Panc1 (cell line): Measurements from ENCODE around the gene AHRR.

Experiments
- POLR2AphosphoS5 ChIP-seq: IDR thresholded peaks from 2 replicates; pipeline ENCODE4 v1.6.1; 2012; ENCODE audit warnings: mild to moderate bottlenecking, low read depth, low read length, moderate library complexity
- TF ChIP-seq, protein P1 (sequence below): fragments of 450-650 bp; IDR thresholded peaks from 2 replicates; pipeline ENCODE4 v1.5.1; 2017; ENCODE audit warnings: mild to moderate bottlenecking

DNA sequence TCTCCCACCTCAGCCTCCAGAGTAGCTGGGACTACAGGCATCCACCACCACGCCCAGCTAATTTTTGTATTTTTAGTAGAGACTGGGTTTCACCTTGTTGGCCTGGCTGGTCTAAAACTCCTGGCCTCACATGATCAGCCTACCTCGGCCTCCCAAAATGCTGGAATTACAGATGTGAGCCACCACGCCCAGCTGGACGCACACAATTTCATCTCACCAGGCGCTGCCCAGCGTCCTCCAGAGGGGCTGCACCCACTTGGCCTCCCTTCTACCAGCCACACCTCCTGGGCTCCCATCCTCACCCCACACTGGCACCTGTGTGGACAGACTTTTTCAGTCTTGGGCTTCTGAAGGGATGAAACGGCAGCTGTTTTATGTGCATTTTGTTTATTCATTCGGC, 117.7 kb downstream of the AHRR start:
- TF ChIP-seq, protein P1, sequence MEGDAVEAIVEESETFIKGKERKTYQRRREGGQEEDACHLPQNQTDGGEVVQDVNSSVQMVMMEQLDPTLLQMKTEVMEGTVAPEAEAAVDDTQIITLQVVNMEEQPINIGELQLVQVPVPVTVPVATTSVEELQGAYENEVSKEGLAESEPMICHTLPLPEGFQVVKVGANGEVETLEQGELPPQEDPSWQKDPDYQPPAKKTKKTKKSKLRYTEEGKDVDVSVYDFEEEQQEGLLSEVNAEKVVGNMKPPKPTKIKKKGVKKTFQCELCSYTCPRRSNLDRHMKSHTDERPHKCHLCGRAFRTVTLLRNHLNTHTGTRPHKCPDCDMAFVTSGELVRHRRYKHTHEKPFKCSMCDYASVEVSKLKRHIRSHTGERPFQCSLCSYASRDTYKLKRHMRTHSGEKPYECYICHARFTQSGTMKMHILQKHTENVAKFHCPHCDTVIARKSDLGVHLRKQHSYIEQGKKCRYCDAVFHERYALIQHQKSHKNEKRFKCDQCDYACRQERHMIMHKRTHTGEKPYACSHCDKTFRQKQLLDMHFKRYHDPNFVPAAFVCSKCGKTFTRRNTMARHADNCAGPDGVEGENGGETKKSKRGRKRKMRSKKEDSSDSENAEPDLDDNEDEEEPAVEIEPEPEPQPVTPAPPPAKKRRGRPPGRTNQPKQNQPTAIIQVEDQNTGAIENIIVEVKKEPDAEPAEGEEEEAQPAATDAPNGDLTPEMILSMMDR = no peak
- no peak for TF ChIP-seq POLR2AphosphoS5
